ENCODE measurements around the gene BRK1.
A peak's percentile ranks its signal among the peaks of the same experiment; 100 is the strongest.
"Not testable (repeated sequence)": the region's sequence is repeated elsewhere in the genome, so short reads cannot be mapped to it uniquely, and the experiment has no call there.

The BRK1 gene

GRCh38 chr3:10145685-10146084 is 30.2 kb downstream of the BRK1 start:
- DNase-seq = no peak

GRCh38 chr3:10149226-10149625 is 33.8 kb downstream of the BRK1 start:
- no peak for DNase-seq

DNA sequence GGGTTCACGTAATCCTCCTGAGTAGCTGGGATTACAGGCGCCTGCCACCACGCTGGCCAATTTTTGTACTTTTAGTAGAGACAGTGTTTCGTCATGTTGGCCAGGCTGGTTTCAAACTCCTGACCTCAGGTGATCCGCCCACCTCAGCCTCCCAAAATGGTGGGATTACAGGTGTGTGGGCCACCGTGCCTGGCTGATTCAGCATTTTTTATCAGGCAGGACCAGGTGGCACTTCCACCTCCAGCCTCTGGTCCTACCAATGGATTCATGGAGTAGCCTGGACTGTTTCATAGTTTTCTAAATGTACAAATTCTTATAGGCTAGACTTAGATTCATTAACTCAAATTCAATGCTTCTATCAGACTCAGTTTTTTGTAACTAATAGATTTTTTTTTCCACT is 35.5 kb downstream of the BRK1 start:
- DNase-seq = no peak

GRCh38 chr3:10154335-10155122 is 39.1 kb downstream of the BRK1 start:
- no peak for DNase-seq

- no peak for DNase-seq
Observed at GRCh38 chr3:10155123-10155472, 39.6 kb downstream of the BRK1 start.

DNA sequence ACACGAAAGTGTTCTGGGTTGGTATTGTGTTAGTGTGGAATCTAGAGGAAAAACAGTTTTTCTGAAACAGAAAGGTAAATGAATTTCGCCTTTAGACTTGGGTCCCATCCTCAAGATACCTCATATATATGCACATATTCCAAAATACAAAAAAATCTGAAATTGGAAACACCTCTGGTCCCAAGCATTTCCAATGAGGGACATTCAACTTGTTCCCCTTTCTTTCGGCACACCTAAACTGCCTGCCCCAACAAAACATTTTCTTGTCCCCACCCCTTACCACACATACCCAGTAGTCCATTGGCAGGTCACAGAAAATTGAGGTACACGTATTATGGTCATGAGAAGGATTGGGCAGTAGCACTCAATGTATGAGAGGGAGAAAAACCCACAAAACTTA is 40.2 kb downstream of the BRK1 start:
- DNase-seq = no peak

- no peak for DNase-seq
Observed at GRCh38 chr3:10157031-10157430, 41.6 kb downstream of the BRK1 start.

DNA sequence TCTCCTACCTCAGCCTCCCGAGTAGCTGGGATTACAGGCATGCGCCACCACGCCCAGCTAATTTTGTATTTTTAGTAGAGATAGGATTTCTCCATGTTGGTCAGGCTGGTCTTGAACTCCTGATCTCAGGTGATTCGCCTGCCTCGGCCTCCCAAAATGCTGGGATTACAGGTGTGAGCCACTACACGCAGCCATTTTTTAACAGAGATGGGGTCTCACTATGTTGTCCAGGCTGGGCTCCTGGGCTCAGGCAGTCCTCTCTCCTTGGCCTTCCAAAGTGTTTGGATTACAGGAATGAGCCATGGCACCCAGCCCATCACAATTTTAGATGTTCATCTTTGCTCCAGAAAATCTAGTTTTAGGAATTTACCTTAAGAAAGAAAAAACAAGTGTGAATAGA is 43.1 kb downstream of the BRK1 start:
- not testable (repeated sequence) for DNase-seq

GRCh38 chr3:10160346-10160745 is 44.9 kb downstream of the BRK1 start:
- no peak for DNase-seq

DNA sequence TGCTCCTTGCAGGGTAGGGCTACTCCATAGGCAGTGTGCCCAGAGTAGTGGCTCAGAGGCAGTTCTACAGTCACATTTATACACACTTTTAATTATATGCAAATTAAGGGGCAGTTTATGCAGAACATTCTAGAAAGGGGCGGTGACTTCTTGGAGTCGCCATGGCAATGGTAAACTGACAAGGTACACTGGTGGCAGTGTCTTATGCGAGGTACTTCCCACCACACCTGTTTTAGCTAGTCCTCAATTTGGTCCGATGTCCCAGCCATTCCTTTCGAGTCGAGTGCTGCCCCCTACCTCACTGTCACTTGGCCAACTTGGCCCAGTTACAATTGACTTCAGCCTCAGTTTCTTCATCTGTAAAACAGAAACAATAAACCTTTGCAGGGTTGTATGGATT is 45.5 kb downstream of the BRK1 start:
- DNase-seq = no peak

- no peak for DNase-seq
Observed at GRCh38 chr3:10162185-10162584, 46.7 kb downstream of the BRK1 start.

- DNase-seq = not testable (repeated sequence)
Observed at GRCh38 chr3:10164201-10164545, 48.7 kb downstream of the BRK1 start.

- peak; percentile 34 for DNase-seq
Observed at GRCh38 chr3:10164546-10165393, 49.3 kb downstream of the BRK1 start, which contains the start of gene IRAK2. Gene IRAK2, plus strand, starts transcription at chr3:10164919. Its CDS starts 36 bp downstream, at chr3:10164955.

DNA sequence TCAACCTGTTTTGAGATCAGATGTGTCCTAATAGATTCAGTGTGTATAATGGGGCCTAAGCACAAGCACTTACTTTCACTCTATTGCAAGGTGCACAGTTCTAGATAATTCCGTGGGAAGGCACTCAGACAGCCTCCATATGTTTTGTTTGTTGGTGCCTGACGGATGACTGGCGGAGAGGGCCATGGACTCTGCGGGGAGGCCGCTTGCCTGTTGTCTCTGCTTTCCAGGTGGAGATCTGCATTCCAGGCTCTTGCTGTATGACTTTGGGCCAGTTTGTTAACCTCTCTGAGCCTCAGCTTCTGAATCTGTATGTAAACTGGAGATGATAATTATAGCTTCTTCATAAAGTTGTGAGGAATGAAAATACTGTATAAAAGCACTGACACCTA is 50.7 kb downstream of the BRK1 start:
- DNase-seq = no peak

DNA sequence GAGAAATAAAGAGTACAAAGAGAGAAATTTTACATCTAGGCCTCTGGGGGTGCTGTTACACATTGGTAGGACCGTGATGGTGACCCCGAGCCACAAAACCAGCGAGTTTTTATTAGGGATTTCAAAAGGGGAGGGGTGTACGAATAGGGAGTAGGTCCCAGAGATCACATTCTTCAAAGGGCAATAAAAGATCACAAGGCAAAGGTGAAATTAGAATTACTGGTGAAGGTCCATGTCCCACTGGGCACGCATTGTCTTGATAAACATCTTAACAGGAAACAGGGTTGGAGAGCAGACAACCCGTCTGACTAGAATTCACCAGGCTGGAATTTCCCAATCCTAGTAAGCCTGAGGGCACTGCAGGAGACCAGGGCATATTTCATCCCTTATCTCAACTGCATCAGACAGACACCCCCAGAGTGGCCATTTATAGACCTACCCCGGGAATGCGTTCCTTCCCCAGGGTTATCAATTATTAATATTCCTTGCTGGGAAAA is 53.6 kb downstream of the BRK1 start:
- no peak for DNase-seq

- no peak for DNase-seq
Observed at GRCh38 chr3:10170915-10171478, 55.5 kb downstream of the BRK1 start.

GRCh38 chr3:10173095-10173925 is 57.8 kb downstream of the BRK1 start:
- no peak for DNase-seq

DNA sequence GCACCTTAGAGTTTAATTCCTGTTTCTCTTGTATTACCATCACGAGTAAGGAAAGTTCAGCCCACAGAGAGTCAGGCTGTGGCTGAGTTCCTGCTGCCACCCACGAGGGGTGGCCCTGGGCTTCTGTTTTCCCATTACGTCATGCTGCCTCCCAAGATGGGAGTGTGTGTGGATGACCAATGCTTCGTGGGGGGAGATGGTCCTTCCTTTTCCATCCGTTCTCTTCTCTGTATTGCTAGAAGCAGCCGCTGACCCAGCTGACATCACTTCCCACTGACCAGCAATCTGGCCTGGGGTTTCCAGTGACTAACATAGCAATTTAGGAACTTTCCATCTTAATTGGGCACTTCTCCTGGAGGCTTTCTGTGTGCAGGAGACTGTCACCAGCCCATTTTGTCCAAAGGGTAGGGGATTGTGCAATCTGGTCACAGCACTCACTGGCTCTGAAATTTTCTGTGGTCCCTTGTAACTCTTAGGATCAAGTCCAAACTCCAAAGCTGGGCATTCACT is 58.5 kb downstream of the BRK1 start:
- DNase-seq = no peak

DNA sequence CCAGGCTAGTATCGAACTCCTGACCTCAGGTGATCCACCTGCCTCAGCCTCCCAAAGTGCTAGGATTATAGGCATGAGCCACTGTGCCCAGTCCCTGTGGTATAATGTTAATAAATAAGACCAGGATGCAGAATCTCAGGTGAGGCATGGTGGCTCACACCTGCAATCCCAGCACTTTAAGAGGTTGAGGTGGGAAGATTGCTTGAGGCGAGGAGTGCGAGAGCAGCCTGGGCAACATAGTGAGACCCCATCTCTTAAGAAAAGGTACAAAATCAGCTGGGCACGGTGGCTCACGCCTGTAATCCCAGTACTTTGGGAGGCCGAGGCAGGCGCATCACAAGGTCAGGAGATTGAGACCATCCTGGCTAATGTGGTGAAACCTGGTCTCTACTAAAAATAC is 59.9 kb downstream of the BRK1 start:
- DNase-seq = not testable (repeated sequence)

GRCh38 chr3:10176150-10176549 is 60.7 kb downstream of the BRK1 start:
- DNase-seq = not testable (repeated sequence)

All from NCI-H2029 (cell line).